GM23338 (cell line): Measurements from ENCODE around the gene DNAJC19.

Experiments used
- CREB1 ChIP-seq: fragments of 250-450 bp; sonication (Bioruptor Pico); IDR thresholded peaks from 2 replicates; pipeline ENCODE4 v1.5.0; 2020; ENCODE audit warnings: low read depth, mild to moderate bottlenecking, moderate library complexity
- EZH2 ChIP-seq: fragments of 200-600 bp; sonication (generic); IDR thresholded peaks from one replicate; pipeline ENCODE4 v1.8.0; 2017; ENCODE audit warnings: antibody characterized with exemption, mild to moderate bottlenecking, low read depth; ENCODE audit not compliant: unreplicated experiment
- EZH2phosphoT487 ChIP-seq: fragments of 200-600 bp; sonication (generic); IDR thresholded peaks from one replicate; pipeline ENCODE4 v1.8.1; 2018; ENCODE audit warnings: antibody characterized with exemption; ENCODE audit not compliant: unreplicated experiment
- JUNB ChIP-seq: IDR thresholded peaks from one replicate; pipeline ENCODE4 v1.6.1; 2016; ENCODE audit warnings: antibody characterized with exemption; ENCODE audit not compliant: unreplicated experiment
- NANOG ChIP-seq: IDR thresholded peaks from 2 replicates; pipeline ENCODE4 v1.6.1; 2016; ENCODE audit warnings: antibody characterized with exemption, borderline replicate concordance
- POLR2AphosphoS5 ChIP-seq: IDR thresholded peaks from 2 replicates; pipeline ENCODE4 v1.6.1; 2016; ENCODE audit warnings: antibody characterized with exemption, low read depth
- STAT1 ChIP-seq: IDR thresholded peaks from one replicate; pipeline ENCODE4 v1.6.1; 2016; ENCODE audit warnings: antibody characterized with exemption; ENCODE audit not compliant: unreplicated experiment
- ZNF114 ChIP-seq: fragments of 250-450 bp; sonication (Bioruptor Pico); IDR thresholded peaks from 2 replicates; pipeline ENCODE4 v1.5.0; 2020; ENCODE audit warnings: mild to moderate bottlenecking, moderate library complexity
- TF ChIP-seq, protein P1 (sequence below), 2 experiments: fragments of 200-600 bp in 1 of 2; sonication (generic) in 1 of 2; conservative IDR thresholded peaks; 2 replicates each; pipeline versions ENCODE4 v1.5.1 to v1.6.1; 2016 to 2017; ENCODE audit warnings: antibody characterized with exemption in 2 of 2, low read depth in 2 of 2, mild to moderate bottlenecking in 2 of 2, moderate library complexity in 1 of 2
- TF ChIP-seq, protein P2 (sequence below): IDR thresholded peaks from 2 replicates; pipeline ENCODE4 v1.6.1; 2016; ENCODE audit warnings: antibody characterized with exemption
- TF ChIP-seq, protein P3 (sequence below): IDR thresholded peaks from one replicate; pipeline ENCODE4 v1.6.1; 2018; ENCODE audit warnings: antibody characterized with exemption; ENCODE audit not compliant: unreplicated experiment

DNA sequence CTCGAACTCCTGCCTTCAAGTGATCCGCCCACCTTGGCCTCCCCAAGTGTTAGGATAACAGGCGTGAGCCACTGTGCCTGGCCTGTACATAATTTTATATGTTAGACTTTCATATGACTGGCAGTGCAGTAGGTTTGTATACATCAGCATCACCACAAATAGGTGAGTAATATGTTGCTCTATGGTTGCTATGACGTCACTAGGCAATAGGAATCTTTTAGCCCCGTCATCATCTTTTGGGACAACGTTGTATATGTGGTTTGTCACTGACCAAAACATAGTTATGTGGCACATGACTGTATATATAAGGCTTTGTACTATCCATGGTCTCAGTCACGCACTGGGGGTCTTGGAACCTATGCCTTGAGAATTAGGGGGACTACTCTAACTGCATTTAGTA lies 17.0 kb upstream of the DNAJC19 start:
- TF ChIP-seq, protein P1, sequence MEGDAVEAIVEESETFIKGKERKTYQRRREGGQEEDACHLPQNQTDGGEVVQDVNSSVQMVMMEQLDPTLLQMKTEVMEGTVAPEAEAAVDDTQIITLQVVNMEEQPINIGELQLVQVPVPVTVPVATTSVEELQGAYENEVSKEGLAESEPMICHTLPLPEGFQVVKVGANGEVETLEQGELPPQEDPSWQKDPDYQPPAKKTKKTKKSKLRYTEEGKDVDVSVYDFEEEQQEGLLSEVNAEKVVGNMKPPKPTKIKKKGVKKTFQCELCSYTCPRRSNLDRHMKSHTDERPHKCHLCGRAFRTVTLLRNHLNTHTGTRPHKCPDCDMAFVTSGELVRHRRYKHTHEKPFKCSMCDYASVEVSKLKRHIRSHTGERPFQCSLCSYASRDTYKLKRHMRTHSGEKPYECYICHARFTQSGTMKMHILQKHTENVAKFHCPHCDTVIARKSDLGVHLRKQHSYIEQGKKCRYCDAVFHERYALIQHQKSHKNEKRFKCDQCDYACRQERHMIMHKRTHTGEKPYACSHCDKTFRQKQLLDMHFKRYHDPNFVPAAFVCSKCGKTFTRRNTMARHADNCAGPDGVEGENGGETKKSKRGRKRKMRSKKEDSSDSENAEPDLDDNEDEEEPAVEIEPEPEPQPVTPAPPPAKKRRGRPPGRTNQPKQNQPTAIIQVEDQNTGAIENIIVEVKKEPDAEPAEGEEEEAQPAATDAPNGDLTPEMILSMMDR (conservative IDR thresholded peaks at IDR 0.05; ENCODE audit: low read depth in 2 of 2): no peak
- TF ChIP-seq POLR2AphosphoS5 (no peak), CREB1 (CRISPR knock-in tag) (no peak), JUNB (no peak), EZH2 (no peak), EZH2phosphoT487 (no peak), ZNF114 (CRISPR knock-in tag) (no peak), STAT1 (no peak), NANOG (no peak)
- TF ChIP-seq, protein P2, sequence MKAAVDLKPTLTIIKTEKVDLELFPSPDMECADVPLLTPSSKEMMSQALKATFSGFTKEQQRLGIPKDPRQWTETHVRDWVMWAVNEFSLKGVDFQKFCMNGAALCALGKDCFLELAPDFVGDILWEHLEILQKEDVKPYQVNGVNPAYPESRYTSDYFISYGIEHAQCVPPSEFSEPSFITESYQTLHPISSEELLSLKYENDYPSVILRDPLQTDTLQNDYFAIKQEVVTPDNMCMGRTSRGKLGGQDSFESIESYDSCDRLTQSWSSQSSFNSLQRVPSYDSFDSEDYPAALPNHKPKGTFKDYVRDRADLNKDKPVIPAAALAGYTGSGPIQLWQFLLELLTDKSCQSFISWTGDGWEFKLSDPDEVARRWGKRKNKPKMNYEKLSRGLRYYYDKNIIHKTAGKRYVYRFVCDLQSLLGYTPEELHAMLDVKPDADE: no peak
- TF ChIP-seq, protein P3, sequence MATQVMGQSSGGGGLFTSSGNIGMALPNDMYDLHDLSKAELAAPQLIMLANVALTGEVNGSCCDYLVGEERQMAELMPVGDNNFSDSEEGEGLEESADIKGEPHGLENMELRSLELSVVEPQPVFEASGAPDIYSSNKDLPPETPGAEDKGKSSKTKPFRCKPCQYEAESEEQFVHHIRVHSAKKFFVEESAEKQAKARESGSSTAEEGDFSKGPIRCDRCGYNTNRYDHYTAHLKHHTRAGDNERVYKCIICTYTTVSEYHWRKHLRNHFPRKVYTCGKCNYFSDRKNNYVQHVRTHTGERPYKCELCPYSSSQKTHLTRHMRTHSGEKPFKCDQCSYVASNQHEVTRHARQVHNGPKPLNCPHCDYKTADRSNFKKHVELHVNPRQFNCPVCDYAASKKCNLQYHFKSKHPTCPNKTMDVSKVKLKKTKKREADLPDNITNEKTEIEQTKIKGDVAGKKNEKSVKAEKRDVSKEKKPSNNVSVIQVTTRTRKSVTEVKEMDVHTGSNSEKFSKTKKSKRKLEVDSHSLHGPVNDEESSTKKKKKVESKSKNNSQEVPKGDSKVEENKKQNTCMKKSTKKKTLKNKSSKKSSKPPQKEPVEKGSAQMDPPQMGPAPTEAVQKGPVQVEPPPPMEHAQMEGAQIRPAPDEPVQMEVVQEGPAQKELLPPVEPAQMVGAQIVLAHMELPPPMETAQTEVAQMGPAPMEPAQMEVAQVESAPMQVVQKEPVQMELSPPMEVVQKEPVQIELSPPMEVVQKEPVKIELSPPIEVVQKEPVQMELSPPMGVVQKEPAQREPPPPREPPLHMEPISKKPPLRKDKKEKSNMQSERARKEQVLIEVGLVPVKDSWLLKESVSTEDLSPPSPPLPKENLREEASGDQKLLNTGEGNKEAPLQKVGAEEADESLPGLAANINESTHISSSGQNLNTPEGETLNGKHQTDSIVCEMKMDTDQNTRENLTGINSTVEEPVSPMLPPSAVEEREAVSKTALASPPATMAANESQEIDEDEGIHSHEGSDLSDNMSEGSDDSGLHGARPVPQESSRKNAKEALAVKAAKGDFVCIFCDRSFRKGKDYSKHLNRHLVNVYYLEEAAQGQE: no peak
